Measurements from ENCODE around the gene JCHAIN. TPM values are rescaled to one million over a fixed set of nuclear protein-coding genes. Genes with fewer than 3 reads are reported as not detected.

The JCHAIN gene
- total RNA-seq, 1 donor from 2014 or later, result 2.7 TPM

- H3K27me3 ChIP-seq, result no peaks in the 10 kb centered on the region
- no peaks in the 10 kb centered on the region for H3K4me1 ChIP-seq
- no peak overlapping the region for H3K4me3 ChIP-seq
- DNase-seq (ENCODE audit: extremely low spot score in 2 of 2), result no peak
- TF ChIP-seq CTCF (IDR thresholded peaks at IDR 0.05) (no peak), POLR2AphosphoS5 (IDR thresholded peaks at IDR 0.05; ENCODE audit: insufficient read depth in 1 of 2, low read depth in 1 of 2) (no peak), POLR2A (IDR thresholded peaks at IDR 0.05) (no peak)
- H3K9me3 ChIP-seq, result no peaks in the 10 kb centered on the region
- intact Hi-C loops (cut with DNase I), result no loop called here
- H3K27ac ChIP-seq, result no peak overlapping the region
- no peaks in the 10 kb centered on the region for H3K36me3 ChIP-seq
Measured at GRCh38 chr4:70606459-70606858, 59.8 kb downstream of the JCHAIN start.

Small RNAs within 50 kb of the gene (small RNA-seq; reads per million reads assigned to genes)
- gene RNU6-520P (not detected), gene RNU6-784P (not detected)

Other genes starting within 250 kb of the JCHAIN start
- not detected for gene MUC7, start 194.3 kb downstream of the JCHAIN start, total RNA-seq
- gene AMTN, start 147.9 kb downstream of the JCHAIN start, total RNA-seq, result not detected
- gene AMBN, start 74.3 kb downstream of the JCHAIN start, total RNA-seq, result not detected
- gene ENAM, start 37.8 kb downstream of the JCHAIN start, total RNA-seq, result not detected
- 15.7 TPM for gene UTP3, start 22.0 kb upstream of the JCHAIN start, total RNA-seq
- gene RUFY3, start 55.5 kb upstream of the JCHAIN start, total RNA-seq, result 71.2 TPM
- 35.1 TPM for gene GRSF1, start 173.4 kb upstream of the JCHAIN start, total RNA-seq
- 13.0 TPM for gene MOB1B, start 235.9 kb upstream of the JCHAIN start, total RNA-seq

Measured in vagina (tissue), 2 donors.